COR-L47 (cell line): ENCODE results near the gene CARMIL1.

Experiments used
- DNase-seq: peaks from one replicate; lab custom pipeline; 2025; lab: John Stamatoyannopoulos, UW

Gene CARMIL1

GRCh38 chr6:25476126-25476525 is 197.0 kb downstream of the CARMIL1 start:
- no peak for DNase-seq

GRCh38 chr6:25477006-25477590 is 197.9 kb downstream of the CARMIL1 start:
- no peak for DNase-seq

GRCh38 chr6:25478973-25479372 is 199.8 kb downstream of the CARMIL1 start:
- DNase-seq, result no peak

GRCh38 chr6:25481267-25481666 is 202.1 kb downstream of the CARMIL1 start:
- DNase-seq, result no peak

- DNase-seq, result no peak
Measured at GRCh38 chr6:25482996-25483395, 203.8 kb downstream of the CARMIL1 start.

GRCh38 chr6:25483943-25484342 is 204.8 kb downstream of the CARMIL1 start:
- DNase-seq, result no peak

- no peak for DNase-seq
Measured at GRCh38 chr6:25484900-25485299, 205.7 kb downstream of the CARMIL1 start.

- DNase-seq, result peak; percentile 93
Measured at GRCh38 chr6:25485821-25486534, 206.8 kb downstream of the CARMIL1 start.

GRCh38 chr6:25486550-25486949 is 207.4 kb downstream of the CARMIL1 start:
- peak; percentile 43 for DNase-seq

GRCh38 chr6:25487012-25487411 is 207.8 kb downstream of the CARMIL1 start:
- DNase-seq, result peak; percentile 47

- no peak for DNase-seq
Measured at GRCh38 chr6:25488156-25488555, 209.0 kb downstream of the CARMIL1 start.

GRCh38 chr6:25489399-25489798 is 210.2 kb downstream of the CARMIL1 start:
- no peak for DNase-seq

- DNase-seq, result peak; percentile 87
Measured at GRCh38 chr6:25490018-25490801, 211.0 kb downstream of the CARMIL1 start.

GRCh38 chr6:25492951-25493350 is 213.8 kb downstream of the CARMIL1 start:
- no peak for DNase-seq

- no peak for DNase-seq
Measured at GRCh38 chr6:25494469-25494868, 215.3 kb downstream of the CARMIL1 start.

GRCh38 chr6:25497383-25498040 is 218.3 kb downstream of the CARMIL1 start:
- no peak for DNase-seq

- no peak for DNase-seq
Measured at GRCh38 chr6:25498505-25498904, 219.3 kb downstream of the CARMIL1 start.

GRCh38 chr6:25499615-25500235 is 220.6 kb downstream of the CARMIL1 start:
- DNase-seq, result no peak

GRCh38 chr6:25503686-25504085 is 224.5 kb downstream of the CARMIL1 start:
- no peak for DNase-seq

GRCh38 chr6:25504661-25505060 is 225.5 kb downstream of the CARMIL1 start:
- DNase-seq, result no peak

GRCh38 chr6:25506020-25506419 is 226.8 kb downstream of the CARMIL1 start:
- DNase-seq, result no peak

- DNase-seq, result no peak
Measured at GRCh38 chr6:25508051-25508450, 228.9 kb downstream of the CARMIL1 start.
